ENCODE data around the gene SIGLEC9. TPM values are rescaled to one million over a fixed set of nuclear protein-coding genes. Genes with fewer than 3 reads are reported as not detected.

SIGLEC9 gene
- total and polyA plus RNA-seq, 2 donors (not counting 1 experiment from before 2014, with no cell fraction given): 0.72 TPM; not detected in 1

DNA sequence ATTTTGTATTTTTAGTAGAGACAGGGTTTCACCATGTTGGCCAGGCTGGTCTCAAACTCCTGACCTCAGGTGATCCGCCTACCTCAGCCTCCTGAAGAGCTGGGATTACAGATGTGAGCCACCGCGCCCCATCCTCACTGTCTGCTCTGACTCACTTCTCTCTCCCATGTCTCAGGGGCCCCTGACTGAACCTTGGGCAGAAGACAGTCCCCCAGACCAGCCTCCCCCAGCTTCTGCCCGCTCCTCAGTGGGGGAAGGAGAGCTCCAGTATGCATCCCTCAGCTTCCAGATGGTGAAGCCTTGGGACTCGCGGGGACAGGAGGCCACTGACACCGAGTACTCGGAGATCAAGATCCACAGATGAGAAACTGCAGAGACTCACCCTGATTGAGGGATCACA is 5.0 kb downstream of the SIGLEC9 start:
- Histone ChIP-seq H2AFZ (ENCODE audit: insufficient read depth, low read depth, low read length, poor library complexity, severe bottlenecking) (no peak overlapping the region), H3K4me1 (ENCODE audit: control insufficient read depth in 2 of 2, insufficient read depth in 2 of 2, low read length in 2 of 2) (no peaks in the 10 kb centered on the region), H3K27ac (ENCODE audit: low read length in 2 of 2) (no peak overlapping the region), H3K79me2 (ENCODE audit: control insufficient read depth, insufficient read depth, low read length) (no peaks in the 10 kb centered on the region), H3K36me3 (replicated peaks in 1 of 2; ENCODE audit: control extremely low read depth in 1 of 2, control insufficient read depth in 1 of 2, extremely low read depth in 1 of 2, insufficient read depth in 2 of 2, low read length in 1 of 2) (no peaks in the 10 kb centered on the region), H4K20me1 (ENCODE audit: control insufficient read depth, insufficient read depth, low read length, poor library complexity, severe bottlenecking) (no peaks in the 10 kb centered on the region), H3K4me3 (ENCODE audit: control extremely low read depth in 1 of 5, extremely low read depth in 1 of 5, insufficient read depth in 1 of 5, low read depth in 2 of 5, low read length in 4 of 5) (no peak overlapping the region), H3K27me3 (replicated peaks in 1 of 4; ENCODE audit: control extremely low read depth in 1 of 4, control insufficient read depth in 3 of 4, insufficient read depth in 4 of 4, low read length in 3 of 4) (peaks cover 0 to 27% (median 3%) of the 10 kb centered on the region in 4 experiments), H3K9me3 (ENCODE audit: control extremely low read depth in 1 of 3, control insufficient read depth in 2 of 3, insufficient read depth in 1 of 3, low read length in 2 of 3) (peaks cover 0 to 4% (median 0%) of the 10 kb centered on the region in 3 donors), H3K4me2 (replicated peaks; ENCODE audit: low read depth, low read length, poor library complexity, severe bottlenecking) (no peak overlapping the region), H3K9ac (ENCODE audit: low read length) (no peak overlapping the region)
- Mint-ChIP-seq H3K27ac (no peak overlapping the region), H3K9me3 (ENCODE audit: insufficient read depth) (no peaks in the 10 kb centered on the region), H3K4me3 (no peak overlapping the region), H3K27me3 (peaks cover 39% of the 10 kb centered on the region), H3K4me1 (peaks cover 3% of the 10 kb centered on the region)
- TF ChIP-seq CTCF (IDR thresholded peaks at IDR 0.05) (no peak), EZH2 (IDR thresholded peaks at IDR 0.05; ENCODE audit: borderline replicate concordance, insufficient read depth, low read depth, low read length, poor library complexity, severe bottlenecking) (no peak)
- DNase-seq: no peak
- no peak for ATAC-seq (ENCODE audit: low read depth)
- CTCF ChIA-PET: no interaction called here
- POLR2A ChIA-PET: no interaction called here
- intact Hi-C loops (cut with micrococcal nuclease): no loop called here
- 90% methylated on average over 8 of the region's 8 CpGs for WGBS (ENCODE audit: insufficient coverage)

DNA sequence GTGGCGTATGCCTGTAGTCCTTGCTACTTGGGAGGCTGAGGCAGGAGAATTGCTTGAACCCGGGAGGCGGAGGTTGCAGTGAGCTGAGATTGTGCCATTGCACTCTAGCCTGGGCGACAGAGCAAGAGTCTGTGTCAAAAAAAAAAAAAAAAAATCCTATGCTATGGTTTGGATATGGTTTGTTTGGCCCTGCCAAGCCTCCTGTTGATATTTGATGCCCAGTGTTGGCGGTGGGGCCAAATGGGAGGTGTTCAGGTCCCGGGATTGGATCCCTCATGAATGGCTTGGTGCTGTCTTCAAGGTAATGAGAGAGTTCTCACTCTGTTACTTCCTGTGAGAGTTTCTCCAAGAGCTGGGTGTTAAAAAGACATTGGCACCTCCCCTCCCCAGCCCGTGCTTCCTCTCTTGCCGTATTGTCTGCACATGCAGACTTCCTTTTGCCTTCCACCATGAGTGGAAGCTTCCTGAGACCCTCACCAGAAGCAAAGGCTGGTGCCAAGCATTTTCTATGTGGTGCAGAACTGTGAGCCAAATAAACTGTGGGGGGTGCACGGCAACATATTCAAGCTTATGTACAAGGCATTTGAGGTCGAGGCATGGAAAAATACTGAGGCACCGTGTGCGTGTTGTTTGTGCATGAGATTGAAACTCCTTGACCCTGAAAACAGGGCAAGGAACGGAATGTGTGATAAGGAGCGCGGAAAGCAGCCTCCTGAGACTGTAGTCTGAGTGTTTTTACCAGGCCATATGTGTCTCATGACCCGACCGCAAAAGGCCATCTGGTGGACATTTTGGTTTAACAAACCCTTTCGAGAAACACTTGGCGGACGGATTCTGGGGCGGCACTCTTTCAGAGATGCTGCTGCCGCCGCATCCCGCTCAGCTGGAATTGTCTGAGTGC is 7.3 kb downstream of the SIGLEC9 start:
- H3K9me3 ChIP-seq (ENCODE audit: control extremely low read depth in 1 of 3, control insufficient read depth in 2 of 3, insufficient read depth in 1 of 3, low read length in 2 of 3): peaks cover 0 to 6% (median 0%) of the 10 kb centered on the region in 3 donors
- intact Hi-C loops (cut with micrococcal nuclease): no loop called here
- Mint-ChIP-seq H3K27ac (no peak overlapping the region), H3K27me3 (peaks cover 52% of the 10 kb centered on the region), H3K4me1 (peaks cover 3% of the 10 kb centered on the region), H3K9me3 (ENCODE audit: insufficient read depth) (no peaks in the 10 kb centered on the region), H3K4me3 (no peak overlapping the region)
- CTCF ChIA-PET: no interaction called here
- H3K27me3 ChIP-seq (replicated peaks in 1 of 4; ENCODE audit: control extremely low read depth in 1 of 4, control insufficient read depth in 3 of 4, insufficient read depth in 4 of 4, low read length in 3 of 4): peaks cover 0 to 26% (median 4%) of the 10 kb centered on the region in 4 experiments
- no peak for TF ChIP-seq CTCF (IDR thresholded peaks at IDR 0.05)
- no peak for TF ChIP-seq EZH2 (IDR thresholded peaks at IDR 0.05; ENCODE audit: borderline replicate concordance, insufficient read depth, low read depth, low read length, poor library complexity, severe bottlenecking)
- POLR2A ChIA-PET: no interaction called here
- H3K27ac ChIP-seq (ENCODE audit: low read length in 2 of 2): no peak overlapping the region
- no peaks in the 10 kb centered on the region for H4K20me1 ChIP-seq (ENCODE audit: control insufficient read depth, insufficient read depth, low read length, poor library complexity, severe bottlenecking)
- H3K4me2 ChIP-seq (replicated peaks; ENCODE audit: low read depth, low read length, poor library complexity, severe bottlenecking): peak overlapping the region; percentile 8
- H3K36me3 ChIP-seq (replicated peaks in 1 of 2; ENCODE audit: control extremely low read depth in 1 of 2, control insufficient read depth in 1 of 2, extremely low read depth in 1 of 2, insufficient read depth in 2 of 2, low read length in 1 of 2): no peaks in the 10 kb centered on the region
- no peaks in the 10 kb centered on the region for H3K79me2 ChIP-seq (ENCODE audit: control insufficient read depth, insufficient read depth, low read length)
- H3K4me3 ChIP-seq (ENCODE audit: control extremely low read depth in 1 of 5, extremely low read depth in 1 of 5, insufficient read depth in 1 of 5, low read depth in 2 of 5, low read length in 4 of 5): no peak overlapping the region
- peak overlapping the region; percentile 4 for H3K9ac ChIP-seq (ENCODE audit: low read length)
- no peak for ATAC-seq (ENCODE audit: low read depth)
- 44% methylated on average over 20 of the region's 24 CpGs for WGBS (ENCODE audit: insufficient coverage)
- H3K4me1 ChIP-seq (ENCODE audit: control insufficient read depth in 2 of 2, insufficient read depth in 2 of 2, low read length in 2 of 2): peaks cover 0 to 4% of the 10 kb centered on the region in 2 donors
- H2AFZ ChIP-seq (ENCODE audit: insufficient read depth, low read depth, low read length, poor library complexity, severe bottlenecking): peak overlapping the region; percentile 22
- no peak for DNase-seq
